H1 (cell line): ENCODE data around the gene SATL1. TPM values are rescaled to one million over a fixed set of nuclear protein-coding genes. Genes with fewer than 3 reads are reported as not detected.
A peak's percentile ranks its signal among the peaks of the same experiment; 100 is the strongest.

Experiments
- ASH2L ChIP-seq: fragments of 200-600, 300-600 bp; sonication (generic); IDR thresholded peaks from one replicate; pipeline ENCODE4 v1.7.1; 2017; ENCODE audit warnings: low read length
- ATF3 ChIP-seq: IDR thresholded peaks from 2 replicates; pipeline ENCODE4 v1.6.1; 2011; ENCODE audit warnings: low read depth, mild to moderate bottlenecking, low read length; ENCODE audit not compliant: insufficient read depth
- BRCA1 ChIP-seq: IDR thresholded peaks from 2 replicates; pipeline ENCODE4 v1.6.1; 2012; ENCODE audit warnings: low read depth, low read length, improper control_type of control experiment
- CBX8 ChIP-seq: fragments of 300-800, 300-1000 bp; sonication (generic); IDR thresholded peaks from 2 replicates; pipeline ENCODE4 v1.7.1; 2016; ENCODE audit warnings: low read depth, low read length, borderline replicate concordance
- CHD1 ChIP-seq: IDR thresholded peaks from 2 replicates; pipeline ENCODE4 v1.6.1; 2012; ENCODE audit warnings: low read depth, low read length, improper control_type of control experiment
- CREB1 ChIP-seq: IDR thresholded peaks from 2 replicates; pipeline ENCODE4 v1.6.1; 2012; ENCODE audit warnings: inconsistent platforms
- EP300 ChIP-seq, 2 experiments: IDR thresholded peaks; 1 replicate in 1 of 2; 2 replicates in 1 of 2; pipeline ENCODE4 v1.6.1; 2011 to 2012; ENCODE audit warnings: low read depth in 2 of 2, low read length in 2 of 2, mild to moderate bottlenecking in 2 of 2, borderline replicate concordance in 1 of 2, inconsistent platforms in 1 of 2, moderate library complexity in 1 of 2
- HDAC6 ChIP-seq: IDR thresholded peaks from one replicate; pipeline ENCODE4 v1.7.1; 2012; ENCODE audit warnings: low read depth, mild to moderate bottlenecking, inconsistent platforms, low read length, moderate library complexity
- KDM4A ChIP-seq: IDR thresholded peaks from one replicate; pipeline ENCODE4 v1.7.1; 2012; ENCODE audit warnings: low read depth, mild to moderate bottlenecking, moderate library complexity, low read length, inconsistent platforms; ENCODE audit not compliant: severe bottlenecking
- KDM5A ChIP-seq: fragments of 200-600 bp; IDR thresholded peaks from 2 replicates; pipeline ENCODE4 v1.7.1; 2012; ENCODE audit warnings: mild to moderate bottlenecking, low read length, inconsistent platforms, mixed read lengths
- MAFK ChIP-seq: IDR thresholded peaks from 2 replicates; pipeline ENCODE4 v1.6.1; 2012; ENCODE audit warnings: low read depth, mild to moderate bottlenecking, improper control_type of control experiment, low read length
- MAX ChIP-seq: IDR thresholded peaks from 2 replicates; pipeline ENCODE4 v1.6.1; 2012; ENCODE audit warnings: inconsistent platforms
- PHF8 ChIP-seq: fragments of 200-600 bp; sonication (generic); conservative IDR thresholded peaks from 2 replicates; pipeline ENCODE4 v1.7.1; 2012; ENCODE audit warnings: low read depth, mild to moderate bottlenecking, inconsistent platforms, low read length, moderate library complexity
- RAD21 ChIP-seq, 2 experiments: IDR thresholded peaks in 1 of 2; conservative IDR thresholded peaks in 1 of 2; 2 replicates each; pipeline ENCODE4 v1.6.1; 2011; ENCODE audit warnings: low read depth in 2 of 2, low read length in 2 of 2, improper control_type of control experiment in 1 of 2, inconsistent platforms in 1 of 2, mild to moderate bottlenecking in 1 of 2, moderate library complexity in 1 of 2
- SIX5 ChIP-seq: IDR thresholded peaks from 2 replicates; pipeline ENCODE4 v1.6.1; 2011; ENCODE audit warnings: mild to moderate bottlenecking, low read depth, low read length
- SUZ12 ChIP-seq: fragments of 200-600 bp; sonication (generic); IDR thresholded peaks from 2 replicates; pipeline ENCODE4 v1.6.1; 2012; ENCODE audit warnings: mild to moderate bottlenecking, inconsistent platforms, low read length, moderate library complexity, mixed read lengths
- TAF1 ChIP-seq: IDR thresholded peaks from 2 replicates; pipeline ENCODE4 v1.6.1; 2011; ENCODE audit warnings: mild to moderate bottlenecking, low read depth, low read length
- TBP ChIP-seq: IDR thresholded peaks from 2 replicates; pipeline ENCODE4 v1.6.1; 2011; ENCODE audit warnings: low read depth, low read length, improper control_type of control experiment
- TCF12 ChIP-seq: IDR thresholded peaks from 2 replicates; pipeline ENCODE4 v1.6.1; 2011; ENCODE audit warnings: low read depth, mild to moderate bottlenecking, low read length
- ZNF274 ChIP-seq: IDR thresholded peaks from 2 replicates; pipeline ENCODE4 v1.7.0; 2012; ENCODE audit warnings: low read length, borderline replicate concordance; ENCODE audit errors: extremely low read depth
- polyA plus RNA-seq, 7 experiments: library from polyadenylated mRNA; depleted of rRNA in 3 of 7; stranded (reverse) in 5 of 7; unstranded in 2 of 7; fragments of >200 nt in 5 of 7; fragments of 200-250 nt in 2 of 7; gene quantifications; 1 replicate in 5 of 7; 2 replicates in 1 of 7; 4 replicates in 1 of 7; pipeline versions ENCODE4 v1.2.1 to v1.2.3, GENCODE V29; 2011 to 2013; ENCODE audit warnings: missing spikeins in 2 of 7, mixed read lengths in 2 of 7
- total RNA-seq: library from RNA; stranded (reverse); fragmentation: NEBNext Ultra II Directional; extraction: Animal tissue kit (Norgen Biotek cat#: 25700); gene quantifications from 2 replicates; pipeline ENCODE4 v1.2.1, GENCODE V29; 2021
- TF ChIP-seq, protein P1 (sequence below), 3 experiments: IDR thresholded peaks; 1 replicate in 2 of 3; 2 replicates in 1 of 3; pipeline versions ENCODE4 v1.5.1 to v1.6.1; 2011; ENCODE audit warnings: low read length in 3 of 3, mild to moderate bottlenecking in 3 of 3, inconsistent platforms in 2 of 3, low read depth in 1 of 3, moderate library complexity in 1 of 3; ENCODE audit not compliant: insufficient read depth in 1 of 3; ENCODE audit errors: control extremely low read depth in 1 of 3

SATL1 gene
- total and polyA plus RNA-seq, 2 of the 8 experiments (the other 6 are each of a cell fraction or from before 2014, with no cell fraction given): 0.06 to 0.17 TPM

- TF ChIP-seq CBX8 (no peak), CREB1 (no peak), BRCA1 (no peak), TAF1 (no peak), TBP (no peak), RAD21 (IDR thresholded peaks at IDR 0.05 in 1 of 2, conservative IDR thresholded peaks at IDR 0.05 in 1 of 2; ENCODE audit: low read depth in 2 of 2, low read length in 2 of 2) (no peak), KDM5A (no peak), ATF3 (no peak), EP300 (IDR thresholded peaks at IDR 0.05; ENCODE audit: borderline replicate concordance in 1 of 2, low read depth in 2 of 2, low read length in 2 of 2) (no peak), ZNF274 (no peak), HDAC6 (no peak), SIX5 (no peak), PHF8 (no peak; the same call in none of the 2 replicates), TCF12 (no peak), KDM4A (peak; percentile 39), SUZ12 (no peak), MAX (no peak), MAFK (no peak), ASH2L (peak; percentile 75), CHD1 (no peak)
- TF ChIP-seq, protein P1, sequence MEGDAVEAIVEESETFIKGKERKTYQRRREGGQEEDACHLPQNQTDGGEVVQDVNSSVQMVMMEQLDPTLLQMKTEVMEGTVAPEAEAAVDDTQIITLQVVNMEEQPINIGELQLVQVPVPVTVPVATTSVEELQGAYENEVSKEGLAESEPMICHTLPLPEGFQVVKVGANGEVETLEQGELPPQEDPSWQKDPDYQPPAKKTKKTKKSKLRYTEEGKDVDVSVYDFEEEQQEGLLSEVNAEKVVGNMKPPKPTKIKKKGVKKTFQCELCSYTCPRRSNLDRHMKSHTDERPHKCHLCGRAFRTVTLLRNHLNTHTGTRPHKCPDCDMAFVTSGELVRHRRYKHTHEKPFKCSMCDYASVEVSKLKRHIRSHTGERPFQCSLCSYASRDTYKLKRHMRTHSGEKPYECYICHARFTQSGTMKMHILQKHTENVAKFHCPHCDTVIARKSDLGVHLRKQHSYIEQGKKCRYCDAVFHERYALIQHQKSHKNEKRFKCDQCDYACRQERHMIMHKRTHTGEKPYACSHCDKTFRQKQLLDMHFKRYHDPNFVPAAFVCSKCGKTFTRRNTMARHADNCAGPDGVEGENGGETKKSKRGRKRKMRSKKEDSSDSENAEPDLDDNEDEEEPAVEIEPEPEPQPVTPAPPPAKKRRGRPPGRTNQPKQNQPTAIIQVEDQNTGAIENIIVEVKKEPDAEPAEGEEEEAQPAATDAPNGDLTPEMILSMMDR (IDR thresholded peaks at IDR 0.05; ENCODE audit: control extremely low read depth in 1 of 3, insufficient read depth in 1 of 3, low read depth in 1 of 3, low read length in 3 of 3): no peak
These were observed 1.1 kb upstream of the SATL1 start (continued) for GRCh38 chrX:85244450-85245211.
